Dedifferentiated amniotic fluid mesenchymal stem cell (primary cell): Measurements from ENCODE around the gene FAM83F.
"Not testable (repeated sequence)": the region's sequence is repeated elsewhere in the genome, so short reads cannot be mapped to it uniquely, and the experiment has no call there.

Experiments used
- DNase-seq: peaks from one replicate; pipeline ENCODE4 v3.0.0-alpha.2; 2016; ENCODE audit errors: extremely low spot score

FAM83F gene

GRCh38 chr22:39994566-39995392, at the start of gene FAM83F:
FAM83F (plus strand) TSS chr22:39994954; CDS start chr22:39995043, 89 bp downstream.
- DNase-seq = no peak

DNA sequence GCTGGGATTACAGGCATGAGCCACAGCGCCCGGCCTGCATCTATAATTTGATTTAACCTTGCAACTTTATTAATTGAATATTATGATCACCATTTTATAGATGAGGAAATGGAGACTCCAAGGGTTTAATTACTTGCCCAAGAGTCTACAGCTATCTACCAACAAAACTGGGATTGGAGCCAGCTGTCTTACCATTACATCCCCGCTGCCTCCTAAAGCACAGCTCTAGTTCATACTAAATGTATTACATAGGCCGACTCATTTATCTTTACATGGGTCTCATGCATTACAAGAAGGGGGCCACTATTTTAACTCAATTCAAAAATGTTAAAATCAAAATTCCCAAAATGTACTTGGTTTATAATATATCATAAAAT, 48.6 kb upstream of the FAM83F start:
- no peak for DNase-seq

DNA sequence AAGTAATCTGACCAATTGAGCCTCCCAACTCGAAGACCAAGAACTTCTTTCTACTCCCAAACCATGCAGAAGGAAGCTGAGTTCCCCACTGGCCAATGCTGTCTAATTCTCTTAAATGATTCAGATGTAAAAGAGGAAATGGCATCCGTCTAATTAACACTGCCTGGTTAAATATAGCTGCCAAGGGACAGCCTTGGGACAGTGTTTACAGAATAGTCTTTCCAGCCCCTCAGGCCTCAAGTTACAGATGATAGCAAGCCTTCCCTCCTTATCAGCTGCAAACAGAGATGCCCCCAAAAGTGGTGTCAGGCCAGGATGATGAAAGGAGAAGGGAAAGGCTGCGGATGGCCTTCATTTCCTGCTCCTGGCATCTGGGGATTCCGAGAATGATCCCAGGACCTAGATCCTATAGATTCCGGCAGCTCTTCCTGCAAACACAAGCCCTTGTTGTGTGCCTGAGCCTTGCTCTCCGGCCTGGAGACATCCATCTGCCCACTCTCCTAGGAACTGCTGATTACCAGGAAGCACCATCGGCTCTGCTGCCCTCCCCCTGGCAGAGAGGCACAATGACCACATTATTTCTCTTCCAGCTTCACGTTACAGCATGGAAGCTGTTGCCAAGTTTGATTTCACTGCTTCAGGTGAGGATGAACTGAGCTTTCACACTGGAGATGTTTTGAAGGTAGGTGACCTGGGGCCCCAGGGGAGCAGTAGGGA, 48.1 kb upstream of the FAM83F start:
- DNase-seq = no peak

DNA sequence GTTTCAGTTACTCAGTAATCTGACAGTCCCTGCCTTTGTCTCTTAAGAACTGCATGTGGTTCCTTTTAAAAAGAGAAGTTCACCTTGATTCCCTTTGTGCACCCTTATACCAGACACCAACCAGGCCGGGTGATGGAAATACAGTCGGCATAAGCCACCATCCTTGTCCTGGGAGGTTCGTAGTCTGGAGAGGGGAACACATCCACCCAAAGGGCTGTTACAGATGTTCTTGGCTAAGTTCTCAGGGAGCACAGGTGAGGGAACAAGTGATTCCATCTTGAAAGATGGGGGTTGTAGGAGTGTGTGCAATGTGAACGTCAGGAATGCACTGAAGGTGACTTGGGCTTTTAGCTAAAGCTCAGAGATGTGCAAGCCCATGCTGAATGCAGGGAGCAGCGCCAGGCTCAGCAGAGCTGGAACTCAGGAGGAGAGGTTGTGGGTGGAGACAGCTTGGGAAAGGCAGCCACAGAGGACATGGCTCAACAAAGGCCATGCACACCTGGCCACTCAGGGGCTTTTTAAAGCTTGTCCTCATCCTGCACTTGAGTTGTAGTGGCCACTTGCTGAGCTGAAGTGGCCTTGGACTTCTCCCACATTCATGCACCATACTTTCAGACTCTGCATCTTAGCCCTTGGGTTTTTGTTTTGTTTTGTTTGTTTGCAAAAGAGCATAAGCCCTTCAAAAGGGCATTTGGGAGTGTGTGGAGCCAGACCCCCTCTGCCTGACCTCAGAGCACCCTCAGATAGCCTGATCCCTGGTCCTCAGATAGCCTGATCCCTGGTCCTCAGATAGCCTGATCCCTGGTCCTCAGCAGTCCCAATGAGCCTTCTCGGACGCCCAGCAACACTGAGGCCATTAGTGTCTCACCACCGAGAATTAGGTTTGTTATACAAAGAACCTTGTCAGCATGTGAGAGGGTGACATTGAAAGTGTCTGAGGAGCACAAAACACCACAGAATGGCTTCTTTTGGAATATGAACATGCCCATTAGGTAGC, 47.2 kb upstream of the FAM83F start:
- DNase-seq = no peak

- DNase-seq = no peak
Measured at GRCh38 chr22:39949964-39950737, 44.6 kb upstream of the FAM83F start.

DNA sequence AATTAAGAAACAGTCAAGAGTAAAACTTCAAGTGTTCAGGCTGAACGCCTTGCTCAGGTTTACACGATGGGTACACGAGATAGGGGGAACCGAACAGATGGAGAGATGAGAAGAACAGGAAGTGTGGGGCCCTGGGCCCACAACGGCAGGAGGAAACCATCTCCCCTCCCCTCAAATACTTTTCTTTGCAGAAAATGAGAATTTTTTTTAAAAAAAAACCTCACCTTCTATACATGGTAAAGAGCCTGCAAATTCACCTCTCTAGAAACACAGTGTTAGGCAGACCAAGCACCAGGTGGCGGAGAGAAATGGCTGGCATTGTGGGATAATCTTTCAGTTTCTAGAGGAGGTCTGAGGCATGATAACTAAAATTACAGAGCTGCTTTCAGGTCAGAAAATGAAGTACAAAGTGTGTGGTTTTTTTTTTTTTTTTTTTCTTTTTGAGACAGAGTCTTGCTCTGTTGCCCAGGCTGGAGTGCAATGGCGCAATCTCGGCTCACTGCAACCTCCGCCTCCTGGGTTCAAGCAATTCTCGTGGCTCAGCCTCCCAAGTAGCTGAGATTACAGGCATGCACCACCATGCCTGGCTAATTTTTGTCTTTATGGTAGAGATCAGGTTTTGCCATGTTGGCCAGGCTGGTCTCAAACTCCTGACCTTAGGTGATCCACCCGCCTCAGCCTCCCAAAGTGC, 43.0 kb upstream of the FAM83F start:
- not testable (repeated sequence) for DNase-seq

- no peak for DNase-seq
Measured at GRCh38 chr22:39952347-39952746, 42.4 kb upstream of the FAM83F start.

DNA sequence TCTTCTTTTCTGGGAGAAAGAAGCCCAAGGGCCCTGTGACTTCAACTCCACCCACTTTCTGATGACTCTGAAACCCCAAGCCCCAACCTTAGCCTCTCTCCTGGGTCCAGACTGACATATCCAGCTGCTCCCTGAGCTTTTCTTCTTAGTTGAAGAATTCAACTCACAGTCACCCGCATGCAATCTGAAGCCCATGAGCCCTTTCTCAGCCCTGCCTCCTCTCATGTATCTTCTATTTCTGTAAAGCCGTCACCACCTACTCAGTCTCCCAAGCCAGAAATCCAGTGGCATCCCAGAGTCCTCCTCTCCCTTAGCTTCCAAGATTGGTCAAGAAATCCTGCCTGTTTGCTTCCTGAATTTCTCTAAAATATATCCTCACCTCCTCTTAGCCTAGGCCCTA, 41.7 kb upstream of the FAM83F start:
- no peak for DNase-seq

DNA sequence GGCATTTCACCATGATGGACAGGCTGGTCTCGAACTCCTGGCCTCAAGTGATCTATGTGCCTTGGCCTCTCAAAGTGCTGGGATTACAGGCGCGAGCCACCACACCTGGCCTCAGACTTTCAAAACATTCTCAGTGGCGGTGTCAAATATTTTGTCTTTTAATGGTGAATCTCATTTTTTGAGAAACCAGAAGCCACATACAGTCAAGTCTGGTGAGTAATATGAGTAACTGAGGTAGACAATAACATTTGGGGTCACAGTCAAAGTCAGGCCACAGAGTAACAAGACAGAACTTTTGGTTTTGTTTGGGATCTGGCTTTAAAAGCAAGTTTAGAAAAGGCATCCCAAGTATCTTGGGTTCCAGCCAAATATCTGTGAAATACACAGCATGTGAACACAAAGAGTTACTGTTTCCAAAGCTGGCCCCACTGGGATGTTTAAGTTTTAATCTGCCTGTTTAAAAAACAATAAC, 40.1 kb upstream of the FAM83F start:
- DNase-seq = no peak

DNA sequence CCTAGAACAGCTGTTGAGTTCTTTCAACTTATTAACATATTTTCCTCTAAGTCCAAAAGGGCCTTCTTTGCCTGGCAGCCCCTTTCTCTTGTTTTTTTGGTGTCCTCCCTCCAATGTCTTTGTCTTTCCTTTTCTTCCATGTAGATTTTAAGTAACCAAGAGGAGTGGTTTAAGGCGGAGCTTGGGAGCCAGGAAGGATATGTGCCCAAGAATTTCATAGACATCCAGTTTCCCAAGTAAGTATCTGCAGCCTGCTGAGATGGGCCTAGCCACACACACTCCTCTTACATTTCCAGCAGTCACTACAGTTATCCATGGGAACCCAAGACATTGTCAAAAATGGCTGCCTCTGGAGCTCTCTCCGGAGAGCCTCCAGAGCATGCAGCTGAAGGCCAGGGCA, 39.1 kb upstream of the FAM83F start:
- no peak for DNase-seq

DNA sequence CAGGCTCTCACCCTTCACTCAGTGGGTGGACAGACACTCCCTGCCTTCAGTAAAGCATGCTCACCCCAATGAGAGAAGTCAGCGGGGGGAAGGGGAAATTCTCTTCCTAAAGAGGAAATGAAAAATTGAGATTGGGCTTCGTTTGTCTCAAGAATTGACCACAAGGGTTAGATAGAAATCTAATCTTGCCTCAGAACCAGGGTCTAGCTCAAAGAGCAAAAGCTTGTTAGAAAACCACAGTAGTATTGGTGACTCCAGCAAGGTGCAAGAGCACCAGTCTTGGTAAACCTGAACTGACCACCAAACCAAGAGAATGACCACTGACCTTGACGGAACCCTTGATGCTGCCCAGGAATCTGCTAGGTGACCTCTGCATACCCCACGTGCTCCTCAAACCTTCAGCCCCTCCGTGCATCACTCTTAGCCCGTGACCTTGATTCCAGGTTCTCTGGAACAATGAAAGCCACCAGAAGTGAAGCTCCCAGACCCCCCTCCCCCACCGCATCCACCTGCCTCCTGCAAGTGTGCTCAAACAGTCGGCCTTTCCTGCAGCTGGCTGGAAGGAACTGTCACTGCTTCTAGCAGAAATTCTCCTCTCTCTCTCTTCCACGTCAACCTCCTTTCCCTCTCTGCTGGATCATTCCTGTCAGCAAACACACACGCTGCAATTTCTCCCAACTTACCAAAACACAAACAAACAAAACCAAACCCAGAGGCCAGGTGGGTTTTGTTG, 37.7 kb upstream of the FAM83F start:
- DNase-seq = no peak

DNA sequence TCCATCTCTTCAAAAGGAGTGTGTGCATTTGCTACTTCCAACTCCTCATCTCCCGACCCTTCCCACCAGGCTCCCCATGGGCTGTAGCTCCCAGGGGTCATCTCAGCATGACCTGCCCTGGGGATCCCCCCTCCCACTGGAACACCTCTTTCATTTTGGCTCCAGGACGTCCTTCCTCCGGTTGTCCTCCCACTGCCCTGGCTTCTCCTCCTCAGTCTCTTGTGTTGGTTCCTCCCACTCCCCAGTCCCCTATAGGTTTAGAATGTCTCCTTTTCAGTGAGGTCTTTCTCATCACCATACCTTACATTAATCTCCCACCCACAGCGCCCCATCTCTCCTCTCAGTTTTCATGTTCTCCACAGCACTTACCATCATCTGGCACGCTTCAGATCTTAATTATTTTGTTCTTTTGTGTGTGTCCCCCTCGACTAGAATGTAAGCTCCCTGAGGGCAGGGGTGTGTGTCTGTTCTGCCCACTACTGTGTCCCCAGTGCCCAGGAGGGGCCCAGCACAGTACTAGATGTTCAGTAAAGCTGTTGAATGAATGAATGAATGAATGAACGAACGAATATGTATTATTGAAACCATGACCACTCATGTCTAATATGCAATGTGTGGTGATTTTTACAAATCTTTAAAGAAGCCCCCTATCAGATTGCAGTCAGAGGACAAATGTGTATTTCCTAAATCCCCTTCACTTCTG, 36.6 kb upstream of the FAM83F start:
- no peak for DNase-seq

GRCh38 chr22:39958949-39959639, 35.7 kb upstream of the FAM83F start:
- no peak for DNase-seq

DNA sequence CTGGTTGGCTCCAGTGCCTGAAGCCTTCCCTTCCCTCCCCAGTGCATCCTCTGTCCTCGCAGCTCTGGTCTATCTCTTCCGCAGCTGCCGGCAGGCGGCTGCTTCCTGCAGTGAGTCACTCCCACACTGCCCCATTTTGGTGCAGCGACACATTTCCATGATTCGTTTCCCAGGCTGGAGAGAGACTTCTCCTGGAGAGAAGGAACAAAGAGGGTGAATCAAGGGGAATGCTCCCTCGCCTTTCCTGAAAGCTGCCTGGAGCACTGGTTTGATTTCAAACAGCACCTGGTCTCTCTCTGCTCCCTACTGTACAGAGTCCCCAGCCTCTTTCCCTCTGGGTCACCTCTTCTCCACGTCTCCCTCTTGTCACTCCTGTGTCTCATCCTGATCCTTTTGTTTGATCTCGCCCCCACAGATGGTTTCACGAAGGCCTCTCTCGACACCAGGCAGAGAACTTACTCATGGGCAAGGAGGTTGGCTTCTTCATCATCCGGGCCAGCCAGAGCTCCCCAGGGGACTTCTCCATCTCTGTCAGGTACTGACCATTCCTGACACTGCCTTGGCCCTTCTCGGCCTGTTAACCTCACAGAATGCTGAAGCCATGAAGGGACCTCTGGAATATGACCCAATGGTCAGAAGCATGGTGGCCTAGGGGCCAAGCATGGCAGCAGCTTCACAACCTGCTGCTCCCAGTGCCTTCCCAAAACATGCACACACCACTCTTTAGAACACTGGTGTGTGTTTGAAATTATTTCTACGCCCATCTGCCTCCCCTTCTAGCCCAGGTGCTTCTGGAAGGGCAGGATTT, 34.9 kb upstream of the FAM83F start, which contains the start of gene TMA7B:
Gene TMA7B, plus strand, starts transcription at position 758 of the 808 bp plus-strand sequence. CDS start 3,978 bp downstream, outside the sequence.
- no peak for DNase-seq

- DNase-seq = peak; percentile 28
Measured at GRCh38 chr22:39960791-39961746, 33.7 kb upstream of the FAM83F start.

DNA sequence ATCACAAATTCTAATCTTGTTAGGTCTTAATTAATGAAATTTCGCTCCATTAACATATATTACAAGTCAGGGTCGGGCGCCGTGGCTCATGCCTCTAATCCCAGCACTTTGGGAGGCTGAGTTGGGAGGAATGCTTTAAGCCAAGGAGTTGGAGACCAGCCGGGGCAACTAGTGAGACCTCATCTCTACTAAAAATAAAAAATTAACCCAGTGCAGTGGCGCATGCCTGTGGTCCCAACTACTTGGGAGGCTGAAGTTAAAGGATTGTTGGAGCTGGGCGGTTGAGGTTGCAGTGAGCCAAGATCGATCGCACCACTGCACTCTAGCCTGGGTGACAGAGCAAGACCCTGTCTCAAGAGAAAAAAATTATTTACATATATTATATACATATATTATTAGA, 32.7 kb upstream of the FAM83F start:
- no peak for DNase-seq
